ENCODE data around the gene RNU5B-1. TPM values are rescaled to one million over a fixed set of nuclear protein-coding genes. Genes with fewer than 3 reads are reported as not detected.
A peak's percentile ranks its signal among the peaks of the same experiment; 100 is the strongest.

Gene RNU5B-1
- total and polyA plus RNA-seq, 9 of the 15 experiments (the other 6 are each of a cell fraction or from before 2014, with no cell fraction given): 14.2 TPM; not detected in 8

- Histone ChIP-seq H3K4me2 (ENCODE audit: insufficient read depth, low read length) (no peak overlapping the region), H3K36me3 (ENCODE audit: control insufficient read depth, insufficient read depth, low read length) (no peaks in the 10 kb centered on the region), H3K9me1 (ENCODE audit: control insufficient read depth, insufficient read depth, low read length) (no peaks in the 10 kb centered on the region), H3K27ac (ENCODE audit: extremely low read depth, low read depth, low read length) (no peak overlapping the region), H3K9ac (ENCODE audit: insufficient read depth in 1 of 2, low read depth in 2 of 2, low read length in 2 of 2) (no peak overlapping the region), H3K9me3 (replicated peaks; ENCODE audit: control insufficient read depth, insufficient read depth, low read depth, low read length) (no peaks in the 10 kb centered on the region), H3K4me1 (replicated peaks in 1 of 2; ENCODE audit: control insufficient read depth in 2 of 2, insufficient read depth in 2 of 2, low read length in 2 of 2) (peaks cover 11 to 15% of the 10 kb centered on the region in 2 experiments), H3K27me3 (ENCODE audit: control insufficient read depth in 2 of 2, insufficient read depth in 2 of 2, low read length in 2 of 2) (no peaks in the 10 kb centered on the region; a peak in 1 of 5 replicates), H4K20me1 (replicated peaks; ENCODE audit: control insufficient read depth, insufficient read depth, low read length) (no peaks in the 10 kb centered on the region), H3K79me2 (ENCODE audit: control insufficient read depth, insufficient read depth, low read length) (no peaks in the 10 kb centered on the region), H2AFZ (ENCODE audit: low read depth, low read length) (no peak overlapping the region), H3K4me3 (no peak overlapping the region)
- DNase-seq (ENCODE audit: extremely low read depth in 1 of 4, low spot score in 3 of 4) (no peak), ATAC-seq (no peak), FAIRE-seq (no peak)
- intact Hi-C loops (cut with micrococcal nuclease): no loop called here
- in situ Hi-C loops (cut with MboI): no loop called here
- no TSS peak for BruUV-seq (replicated peaks)
- TF ChIP-seq FOXJ3 (CRISPR knock-in tag; IDR thresholded peaks at IDR 0.05): no peak
- TF ChIP-seq NFIC (IDR thresholded peaks at IDR 0.05): peak; percentile 53
- ChIA-PET POLR2A (interaction anchor here (0.5 to 3.5 kb wide), 12 partner anchors 12 to 255 kb away, joined by 4 to 194 read pairs (median 18); partner anchors contain the start of genes CLPX and PARP16), CTCF (ENCODE audit: low intra/inter-chr PET ratio) (interaction anchor here (1.0 kb wide), 1 partner anchor 575 kb away, joined by 5 read pairs; no protein-coding TSS in a partner anchor)
Measured at GRCh38 chr15:65306551-65306950, 2.1 kb downstream of the RNU5B-1 start.

- ATAC-seq (no peak), FAIRE-seq (no peak), DNase-seq (ENCODE audit: extremely low read depth in 1 of 4, low spot score in 3 of 4) (no peak)
- no peak overlapping the region for H3K27ac ChIP-seq (ENCODE audit: extremely low read depth, low read depth, low read length)
- H3K4me2 ChIP-seq (ENCODE audit: insufficient read depth, low read length): no peak overlapping the region
- ChIA-PET POLR2A (interaction anchor here (0.6 to 1.8 kb wide), 7 partner anchors 11 to 124 kb away, joined by 3 to 4 read pairs (median 3); no protein-coding TSS in a partner anchor), CTCF (ENCODE audit: low intra/inter-chr PET ratio) (no interaction called here)
- TF ChIP-seq POLR2AphosphoS2 (IDR thresholded peaks at IDR 0.05; ENCODE audit: low read length): no peak
- TF ChIP-seq CAMTA2 (CRISPR knock-in tag; conservative IDR thresholded peaks at IDR 0.05): no peak
- no peak for TF ChIP-seq PRPF4 (IDR thresholded peaks at IDR 0.05; ENCODE audit: insufficient read depth, low read depth, low read length, poor library complexity, severe bottlenecking)
- TF ChIP-seq TCFL5 (CRISPR knock-in tag; conservative IDR thresholded peaks at IDR 0.05): no peak
- TF ChIP-seq RFX5 (IDR thresholded peaks at IDR 0.05; ENCODE audit: low read depth, low read length): no peak
- no peak for TF ChIP-seq MCM5 (IDR thresholded peaks at IDR 0.05; ENCODE audit: low read depth)
- TF ChIP-seq ZBTB34 (CRISPR knock-in tag; IDR thresholded peaks at IDR 0.05): no peak
- TF ChIP-seq ZNF79 (CRISPR knock-in tag; IDR thresholded peaks at IDR 0.05; ENCODE audit: low read depth): no peak
- no peak for TF ChIP-seq NEUROD1 (IDR thresholded peaks at IDR 0.05; ENCODE audit: borderline replicate concordance, low read depth, low read length, partially characterized antibody)
- TF ChIP-seq U2AF2 (optimal IDR thresholded peaks at IDR 0.05; ENCODE audit: low read depth, low read length): no peak
- intact Hi-C loops (cut with micrococcal nuclease) (no loop called here), in situ Hi-C loops (cut with MboI) (no loop called here)
- no peak overlapping the region for H3K4me3 ChIP-seq
- no peaks in the 10 kb centered on the region for H3K9me3 ChIP-seq (replicated peaks; ENCODE audit: control insufficient read depth, insufficient read depth, low read depth, low read length)
- no peak overlapping the region for H3K9ac ChIP-seq (ENCODE audit: insufficient read depth in 1 of 2, low read depth in 2 of 2, low read length in 2 of 2)
- no peaks in the 10 kb centered on the region; a peak in 1 of 5 replicates for H3K27me3 ChIP-seq (ENCODE audit: control insufficient read depth in 2 of 2, insufficient read depth in 2 of 2, low read length in 2 of 2)
- H3K36me3 ChIP-seq (ENCODE audit: control insufficient read depth, insufficient read depth, low read length): no peaks in the 10 kb centered on the region
- H3K79me2 ChIP-seq (ENCODE audit: control insufficient read depth, insufficient read depth, low read length): no peaks in the 10 kb centered on the region
- H4K20me1 ChIP-seq (replicated peaks; ENCODE audit: control insufficient read depth, insufficient read depth, low read length): 0 out of 2 replicates have a peak, but pooled peaks cover 3% of the 10 kb centered on the region
- BruUV-seq (replicated peaks): no TSS peak
- no peak overlapping the region; the same call in 1 of the 2 replicates for H2AFZ ChIP-seq (ENCODE audit: low read depth, low read length)
- peaks cover 7 to 15% of the 10 kb centered on the region in 2 experiments; a peak in 4 of 5 replicates for H3K4me1 ChIP-seq (replicated peaks in 1 of 2; ENCODE audit: control insufficient read depth in 2 of 2, insufficient read depth in 2 of 2, low read length in 2 of 2)
- WGBS (ENCODE audit: insufficient coverage, low coverage, missing lambda C conversion rate): 49% methylated on average over 6 of the region's 6 CpGs
- H3K9me1 ChIP-seq (ENCODE audit: control insufficient read depth, insufficient read depth, low read length): no peaks in the 10 kb centered on the region
Measured at GRCh38 chr15:65307978-65308377, 3.5 kb downstream of the RNU5B-1 start.

All from K562 (cell line).